Measurements from ENCODE around the gene GAST. TPM values are rescaled to one million over a fixed set of nuclear protein-coding genes. Genes with fewer than 3 reads are reported as not detected.

The GAST gene
- total and polyA plus RNA-seq, 9 of the 15 experiments (the other 6 are each of a cell fraction or from before 2014, with no cell fraction given): not detected

- TF ChIP-seq TFAP4 (CRISPR knock-in tag; IDR thresholded peaks at IDR 0.05; ENCODE audit: borderline replicate concordance) (no peak), RERE (CRISPR knock-in tag; IDR thresholded peaks at IDR 0.05; ENCODE audit: borderline replicate concordance) (no peak), MEIS2 (IDR thresholded peaks at IDR 0.05; ENCODE audit: partially characterized antibody) (no peak), AFF4 (CRISPR knock-in tag; IDR thresholded peaks at IDR 0.05) (no peak), ZNF124 (CRISPR knock-in tag; IDR thresholded peaks at IDR 0.05) (no peak), KAT8 (IDR thresholded peaks at IDR 0.05; ENCODE audit: low read depth) (no peak)
These were observed at the start of gene GAST (continued) for GRCh38 chr17:41711669-41712400.
